ENCODE data around the gene SYT2.

GRCh38 chr1:202639500-202639899 lies 70.8 kb downstream of the SYT2 start:
- TF ChIP-seq EZH2 (IDR thresholded peaks at IDR 0.05; ENCODE audit: borderline replicate concordance, low read length) (no peak), CTCF (conservative IDR thresholded peaks at IDR 0.05 in 1 of 2, IDR thresholded peaks at IDR 0.05 in 1 of 2; ENCODE audit: extremely low read depth in 1 of 2, insufficient read depth in 1 of 2, low read depth in 1 of 2, low read length in 2 of 2) (no peak)

Measured in mammary epithelial cell (primary cell).